Measurements from ENCODE around the gene MLIP. TPM values are rescaled to one million over a fixed set of nuclear protein-coding genes. Genes with fewer than 3 reads are reported as not detected.

Gene MLIP
- total and polyA plus RNA-seq, 2 donors from 2014 or later, result 1.7 to 2.4 TPM

DNA sequence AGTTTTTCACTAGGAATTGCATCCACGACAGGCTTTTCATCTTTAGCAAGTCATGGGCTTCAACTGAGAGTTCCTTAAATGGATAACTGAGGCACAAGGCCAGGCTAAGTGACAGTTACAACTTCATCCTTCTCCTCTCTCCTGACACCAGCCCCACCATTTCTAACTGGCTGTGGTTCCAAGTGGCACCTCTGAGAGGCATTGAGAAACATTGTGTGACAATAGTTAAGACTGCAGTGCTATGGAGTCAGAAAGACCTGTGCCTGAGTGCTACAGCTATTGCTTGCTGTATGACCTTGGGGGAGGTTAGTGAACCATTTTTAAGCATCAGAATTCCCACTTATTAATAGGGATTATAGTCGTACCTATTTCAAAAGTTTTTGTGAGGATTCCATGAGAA is 26.2 kb upstream of the MLIP start:
- FAIRE-seq, result no peak
- H3K9ac ChIP-seq (ENCODE audit: low read length in 3 of 3), result no peak overlapping the region

DNA sequence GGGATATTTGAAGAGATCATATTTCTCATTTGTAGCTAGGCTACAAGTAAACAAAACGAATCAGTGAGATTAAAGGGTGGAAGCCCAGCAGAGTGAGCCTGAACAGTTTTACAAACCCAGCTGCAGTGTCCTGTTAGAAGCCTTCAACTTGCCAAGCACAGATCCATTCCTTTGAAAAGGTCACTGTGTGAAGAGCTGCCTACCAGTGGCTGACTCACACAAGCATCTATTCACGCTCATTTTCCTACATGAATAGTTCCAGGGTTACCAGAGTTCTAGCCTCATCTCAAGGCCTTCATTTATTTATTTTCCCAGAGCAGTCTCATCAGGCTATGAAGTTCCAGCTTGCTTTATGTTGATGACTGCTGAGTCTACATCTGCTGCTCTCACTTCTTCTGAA is 25.7 kb upstream of the MLIP start:
- FAIRE-seq, result no peak

More for the DNA sequence above, 26.2 kb upstream of the MLIP start:
- Histone ChIP-seq H3K4me3 (ENCODE audit: low read length in 3 of 3) (no peak overlapping the region), H3K27ac (ENCODE audit: low read depth in 2 of 2, low read length in 2 of 2) (no peak overlapping the region), H3K27me3 (ENCODE audit: control insufficient read depth, insufficient read depth, low read length) (no peaks in the 10 kb centered on the region), H3K9me3 (ENCODE audit: control insufficient read depth in 2 of 3, insufficient read depth in 1 of 3, low read length in 3 of 3) (no peaks in the 10 kb centered on the region), H3K36me3 (ENCODE audit: control insufficient read depth in 2 of 3, insufficient read depth in 3 of 3, low read length in 3 of 3) (no peaks in the 10 kb centered on the region), H3K4me1 (ENCODE audit: control insufficient read depth in 2 of 3, insufficient read depth in 2 of 3, low read depth in 1 of 3, low read length in 3 of 3) (no peaks in the 10 kb centered on the region)
- no peak for DNase-seq
- TF ChIP-seq, protein P1, sequence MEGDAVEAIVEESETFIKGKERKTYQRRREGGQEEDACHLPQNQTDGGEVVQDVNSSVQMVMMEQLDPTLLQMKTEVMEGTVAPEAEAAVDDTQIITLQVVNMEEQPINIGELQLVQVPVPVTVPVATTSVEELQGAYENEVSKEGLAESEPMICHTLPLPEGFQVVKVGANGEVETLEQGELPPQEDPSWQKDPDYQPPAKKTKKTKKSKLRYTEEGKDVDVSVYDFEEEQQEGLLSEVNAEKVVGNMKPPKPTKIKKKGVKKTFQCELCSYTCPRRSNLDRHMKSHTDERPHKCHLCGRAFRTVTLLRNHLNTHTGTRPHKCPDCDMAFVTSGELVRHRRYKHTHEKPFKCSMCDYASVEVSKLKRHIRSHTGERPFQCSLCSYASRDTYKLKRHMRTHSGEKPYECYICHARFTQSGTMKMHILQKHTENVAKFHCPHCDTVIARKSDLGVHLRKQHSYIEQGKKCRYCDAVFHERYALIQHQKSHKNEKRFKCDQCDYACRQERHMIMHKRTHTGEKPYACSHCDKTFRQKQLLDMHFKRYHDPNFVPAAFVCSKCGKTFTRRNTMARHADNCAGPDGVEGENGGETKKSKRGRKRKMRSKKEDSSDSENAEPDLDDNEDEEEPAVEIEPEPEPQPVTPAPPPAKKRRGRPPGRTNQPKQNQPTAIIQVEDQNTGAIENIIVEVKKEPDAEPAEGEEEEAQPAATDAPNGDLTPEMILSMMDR (IDR thresholded peaks at IDR 0.05; ENCODE audit: borderline replicate concordance, extremely low read depth, insufficient read depth), result no peak
- intact Hi-C loops (cut with DNase I), result no loop called here

DNA sequence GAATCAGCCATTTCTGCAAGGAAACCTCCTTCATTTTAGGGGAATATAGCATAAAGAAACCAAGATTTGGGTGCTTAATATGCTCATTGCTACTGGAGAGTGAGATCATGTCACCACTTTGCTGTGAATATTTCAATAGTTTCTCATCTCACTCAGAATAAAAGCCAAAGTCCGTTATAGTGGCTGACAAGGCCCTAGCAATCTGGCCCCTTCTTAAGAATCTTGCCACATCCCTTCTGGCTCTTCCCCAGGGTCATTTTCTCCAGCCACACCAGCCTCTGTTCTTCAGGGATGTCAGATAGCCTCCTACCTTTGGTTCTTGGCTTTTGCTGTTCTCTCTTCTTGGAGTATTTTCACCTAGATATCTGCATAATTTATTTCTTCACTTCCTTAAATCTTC is 24.8 kb upstream of the MLIP start:
- DNase-seq (no peak), FAIRE-seq (no peak)
- no peak overlapping the region for H3K27ac ChIP-seq (ENCODE audit: low read depth in 2 of 2, low read length in 2 of 2)
- TF ChIP-seq, protein P1 (IDR thresholded peaks at IDR 0.05; ENCODE audit: borderline replicate concordance, extremely low read depth, insufficient read depth), result no peak
- H3K9ac ChIP-seq (ENCODE audit: low read length in 3 of 3), result no peak overlapping the region
- H3K9me3 ChIP-seq (ENCODE audit: control insufficient read depth in 2 of 3, insufficient read depth in 1 of 3, low read length in 3 of 3), result no peaks in the 10 kb centered on the region
- no peaks in the 10 kb centered on the region for H3K4me1 ChIP-seq (ENCODE audit: control insufficient read depth in 2 of 3, insufficient read depth in 2 of 3, low read depth in 1 of 3, low read length in 3 of 3)
- H3K27me3 ChIP-seq (ENCODE audit: control insufficient read depth, insufficient read depth, low read length), result no peaks in the 10 kb centered on the region
- no peak overlapping the region for H3K4me3 ChIP-seq (ENCODE audit: low read length in 3 of 3)
- no peaks in the 10 kb centered on the region for H3K36me3 ChIP-seq (ENCODE audit: control insufficient read depth in 2 of 3, insufficient read depth in 3 of 3, low read length in 3 of 3)
- intact Hi-C loops (cut with DNase I), result no loop called here

More for the DNA sequence above, 25.7 kb upstream of the MLIP start:
- no peak for DNase-seq
- intact Hi-C loops (cut with DNase I), result no loop called here
- no peaks in the 10 kb centered on the region for H3K4me1 ChIP-seq (ENCODE audit: control insufficient read depth in 2 of 3, insufficient read depth in 2 of 3, low read depth in 1 of 3, low read length in 3 of 3)
- no peaks in the 10 kb centered on the region for H3K9me3 ChIP-seq (ENCODE audit: control insufficient read depth in 2 of 3, insufficient read depth in 1 of 3, low read length in 3 of 3)
- no peak overlapping the region for H3K4me3 ChIP-seq (ENCODE audit: low read length in 3 of 3)
- H3K36me3 ChIP-seq (ENCODE audit: control insufficient read depth in 2 of 3, insufficient read depth in 3 of 3, low read length in 3 of 3), result no peaks in the 10 kb centered on the region
- TF ChIP-seq, protein P1 (IDR thresholded peaks at IDR 0.05; ENCODE audit: borderline replicate concordance, extremely low read depth, insufficient read depth), result no peak
- no peak overlapping the region for H3K9ac ChIP-seq (ENCODE audit: low read length in 3 of 3)
- H3K27me3 ChIP-seq (ENCODE audit: control insufficient read depth, insufficient read depth, low read length), result no peaks in the 10 kb centered on the region
- no peak overlapping the region for H3K27ac ChIP-seq (ENCODE audit: low read depth in 2 of 2, low read length in 2 of 2)

DNA sequence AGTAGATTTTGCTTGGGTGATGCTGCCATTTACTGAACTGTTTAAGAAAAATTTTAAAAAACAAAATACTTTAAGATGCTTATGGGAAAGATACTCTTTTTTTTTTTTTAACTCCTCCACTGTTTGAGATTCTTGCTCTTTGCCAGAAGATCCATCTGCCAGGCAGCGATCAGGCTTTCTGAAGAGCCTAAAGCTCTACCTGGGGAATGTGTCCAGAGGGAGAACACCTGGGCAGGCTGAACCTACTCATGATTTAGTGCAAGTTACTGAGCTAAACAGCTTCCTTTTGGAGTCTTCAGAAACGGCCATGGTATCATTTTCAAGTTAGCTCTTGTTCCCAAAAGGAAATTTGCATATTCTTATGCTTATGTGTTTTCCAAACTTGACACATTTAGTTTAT is 23.5 kb upstream of the MLIP start:
- Histone ChIP-seq H3K9ac (ENCODE audit: low read length in 3 of 3) (no peak overlapping the region), H3K4me3 (ENCODE audit: low read length in 3 of 3) (no peak overlapping the region), H3K36me3 (ENCODE audit: control insufficient read depth in 2 of 3, insufficient read depth in 3 of 3, low read length in 3 of 3) (no peaks in the 10 kb centered on the region), H3K27ac (ENCODE audit: low read depth in 2 of 2, low read length in 2 of 2) (no peak overlapping the region), H3K9me3 (ENCODE audit: control insufficient read depth in 2 of 3, insufficient read depth in 1 of 3, low read length in 3 of 3) (no peaks in the 10 kb centered on the region), H3K27me3 (ENCODE audit: control insufficient read depth, insufficient read depth, low read length) (no peaks in the 10 kb centered on the region), H3K4me1 (ENCODE audit: control insufficient read depth in 2 of 3, insufficient read depth in 2 of 3, low read depth in 1 of 3, low read length in 3 of 3) (no peaks in the 10 kb centered on the region)
- TF ChIP-seq, protein P1 (IDR thresholded peaks at IDR 0.05; ENCODE audit: borderline replicate concordance, extremely low read depth, insufficient read depth), result no peak
- DNase-seq (no peak), FAIRE-seq (no peak)
- intact Hi-C loops (cut with DNase I), result no loop called here

Measured in kidney (tissue), 14 donors.